K562 (cell line): Measurements from ENCODE around the gene PCDH9. TPM values are rescaled to one million over a fixed set of nuclear protein-coding genes. Genes with fewer than 3 reads are reported as not detected.

ENCODE experiments used
- ATAC-seq: fragments of 200-7000 bp; cut with Tn5 transposase; 3 replicates; pipeline ENCODE4 v1.9.1; 2020; ENCODE audit warnings: moderate library complexity
- BruUV-seq: library from RNA; stranded (reverse); fragments of 400-500 nt; replicated peaks from 2 replicates; lab custom pipeline; 2021; lab: Mats Ljungman, UMichigan
- CTCF ChIA-PET: fragments of 300-600 bp; formaldehyde crosslinking; extraction: SDS; loops from one replicate; lab custom pipeline; 2021; ENCODE audit warnings: low intra/inter-chr PET ratio; lab: Yijun Ruan, JAX
- POLR2A ChIA-PET: fragments of 300-600, 350-650 bp; sonication (Branson Sonifier 250); formaldehyde crosslinking; extraction: SDS; loops from one replicate; lab custom pipeline; 2021; ENCODE audit warnings: antibody characterized with exemption, inconsistent platforms; lab: Yijun Ruan, JAX
- DNase-seq, 4 experiments: peaks; one replicate each; pipeline versions ENCODE4 v3.0.0 to v3.0.0-alpha.2; 2011 to 2018; ENCODE audit warnings: low spot score in 3 of 4, mixed read lengths in 3 of 4; ENCODE audit errors: extremely low read depth in 1 of 4
- FAIRE-seq: peaks from 2 replicates; lab custom pipeline; 2011; peaks lifted over from hg19 to GRCh38; lab: Jason Lieb, UNC
- H2AFZ ChIP-seq: 2 replicates; pipeline ENCODE4 v1.6.0; 2011; ENCODE audit warnings: low read depth, low read length, control low read depth, inconsistent platforms
- H3K27ac ChIP-seq: fragments of 200-600 bp; 3 replicates; pipeline ENCODE4 v1.8.0; 2011; ENCODE audit warnings: low read depth, mild to moderate bottlenecking, control low read depth, inconsistent platforms, low read length, moderate library complexity, mixed read lengths; ENCODE audit errors: extremely low read depth
- H3K27me3 ChIP-seq, 2 experiments: fragments of 300-600 bp in 1 of 2; 2 replicates in 1 of 2; 3 replicates in 1 of 2; pipeline versions ENCODE4 v1.6.0 to v1.8.0; 2011; ENCODE audit warnings: inconsistent platforms in 2 of 2, low read length in 2 of 2, mild to moderate bottlenecking in 1 of 2, mixed read lengths in 1 of 2, moderate library complexity in 1 of 2; ENCODE audit not compliant: control insufficient read depth in 2 of 2, insufficient read depth in 2 of 2
- H3K36me3 ChIP-seq: fragments of 300-600 bp; 3 replicates; pipeline ENCODE4 v1.8.0; 2011; ENCODE audit warnings: mild to moderate bottlenecking, low read length, inconsistent platforms; ENCODE audit not compliant: control insufficient read depth, insufficient read depth
- H3K4me1 ChIP-seq, 2 experiments: fragments of 200-600 bp in 1 of 2; replicated peaks in 1 of 2; 2 replicates in 1 of 2; 3 replicates in 1 of 2; pipeline versions ENCODE4 v1.5.1 to v1.8.0; 2011; ENCODE audit warnings: inconsistent platforms in 2 of 2, low read length in 2 of 2, mild to moderate bottlenecking in 1 of 2, mixed read lengths in 1 of 2, moderate library complexity in 1 of 2; ENCODE audit not compliant: control insufficient read depth in 2 of 2, insufficient read depth in 2 of 2
- H3K4me2 ChIP-seq: 2 replicates; pipeline ENCODE4 v1.6.1; 2011; ENCODE audit warnings: low read length, control low read depth, inconsistent platforms, mixed read lengths; ENCODE audit not compliant: insufficient read depth
- H3K4me3 ChIP-seq: fragments of 200-600 bp; sonication (generic), shearing (Covaris generic); 2 replicates; pipeline ENCODE4 v1.5.1; 2016; ENCODE audit warnings: control low read depth, inconsistent platforms
- H3K79me2 ChIP-seq: fragments of 200-600 bp; 3 replicates; pipeline ENCODE4 v1.8.0; 2011; ENCODE audit warnings: low read length, inconsistent platforms; ENCODE audit not compliant: control insufficient read depth, insufficient read depth
- H3K9ac ChIP-seq, 2 experiments: 2 replicates each; pipeline versions ENCODE4 v1.6.0 to v1.6.1; 2011; ENCODE audit warnings: low read depth in 2 of 2, low read length in 2 of 2, control low read depth in 1 of 2, inconsistent platforms in 1 of 2, mild to moderate bottlenecking in 1 of 2, mixed read lengths in 1 of 2; ENCODE audit not compliant: insufficient read depth in 1 of 2
- H3K9me1 ChIP-seq: one replicate; pipeline ENCODE4 v1.6.0; 2011; ENCODE audit warnings: inconsistent platforms, mild to moderate bottlenecking, low read length, moderate library complexity; ENCODE audit not compliant: control insufficient read depth, insufficient read depth
- H3K9me3 ChIP-seq: replicated peaks from 2 replicates; pipeline ENCODE4 v1.5.1; 2011; ENCODE audit warnings: low read depth, low read length, inconsistent platforms; ENCODE audit not compliant: control insufficient read depth, insufficient read depth
- H4K20me1 ChIP-seq: replicated peaks from 2 replicates; pipeline ENCODE4 v1.6.1; 2011; ENCODE audit warnings: low read length, inconsistent platforms, mixed read lengths; ENCODE audit not compliant: control insufficient read depth, insufficient read depth
- ADNP ChIP-seq: fragments of 200-800 bp; sonication (Bioruptor generic); IDR thresholded peaks from 2 replicates; pipeline ENCODE4 v1.6.1; 2016; ENCODE audit warnings: missing genetic modification characterization, missing compliant biosample characterization
- AFF1 ChIP-seq, 2 experiments: fragments of 450-650 bp; IDR thresholded peaks; 2 replicates each; pipeline ENCODE4 v1.6.1; 2018; ENCODE audit warnings: mild to moderate bottlenecking in 2 of 2, low read depth in 1 of 2; ENCODE audit not compliant: partially characterized antibody in 2 of 2
- CEBPG ChIP-seq, 3 experiments: fragments of 200-800 bp in 1 of 3; sonication (Bioruptor generic) in 1 of 3; sonication (generic) in 1 of 3; formaldehyde crosslinking in 1 of 3; IDR thresholded peaks in 2 of 3; conservative IDR thresholded peaks in 1 of 3; 2 replicates each; pipeline versions ENCODE4 v1.6.1 to v1.8.0; 2016 to 2022; ENCODE audit warnings: missing compliant biosample characterization in 2 of 3, missing genetic modification characterization in 2 of 3, mild to moderate bottlenecking in 1 of 3, missing genetic modification reagents in 1 of 3
- HDAC6 ChIP-seq: IDR thresholded peaks from 2 replicates; pipeline ENCODE4 v1.6.1; 2012; ENCODE audit warnings: low read depth, mild to moderate bottlenecking, control low read depth, inconsistent platforms, low read length, moderate library complexity
- KAT7 ChIP-seq: sonication (generic); formaldehyde crosslinking; IDR thresholded peaks from 2 replicates; pipeline ENCODE4 v1.8.0; 2022; ENCODE audit warnings: missing genetic modification reagents, mild to moderate bottlenecking, borderline replicate concordance
- NFIC ChIP-seq: fragments of 450-650 bp; IDR thresholded peaks from 2 replicates; pipeline ENCODE4 v1.6.1; 2017; ENCODE audit warnings: mild to moderate bottlenecking, inconsistent platforms
- RB1 ChIP-seq: fragments of 450-650 bp; IDR thresholded peaks from 2 replicates; pipeline ENCODE4 v1.6.1; 2017; ENCODE audit warnings: low read depth, mild to moderate bottlenecking
- TAF9B ChIP-seq: fragments of 450-650 bp; IDR thresholded peaks from 2 replicates; pipeline ENCODE4 v1.6.1; 2018; ENCODE audit warnings: mild to moderate bottlenecking; ENCODE audit not compliant: partially characterized antibody
- WGBS: fragments of 100-300 bp; shearing (Covaris generic); methylation state at CpG from one replicate; pipeline ENCODE4 v1.1.6; 2016; ENCODE audit warnings: low coverage, mixed read lengths; ENCODE audit not compliant: insufficient coverage; ENCODE audit errors: missing lambda C conversion rate; 5-methylcytosine and 5-hydroxymethylcytosine counted together
- in situ Hi-C: fragments of 300-500 bp; cut with MboI; formaldehyde crosslinking; loops from 4 replicates; pipeline ENCODE4 v1.15.0; 2018; ENCODE audit warnings: inconsistent platforms, mixed read lengths
- intact Hi-C: fragments of 100-400 bp; cut with micrococcal nuclease; formaldehyde crosslinking; loops from 2 replicates; pipeline ENCODE4 v1.14.2; 2022
- polyA plus RNA-seq, 8 experiments: library from polyadenylated mRNA; depleted of rRNA in 4 of 8; stranded (reverse) in 5 of 8; unstranded in 3 of 8; fragments of >200 nt; fragmentation: Nextera tagmentation in 2 of 8; fragmentation: Illumina TruSeq in 1 of 8; extraction: Ambion mirVana in 2 of 8; extraction: Trizol in 1 of 8; gene quantifications; 2 replicates each; pipeline versions ENCODE4 v1.2.1 to v1.2.3, GENCODE V29; 2011 to 2014; ENCODE audit warnings: inconsistent platforms in 1 of 8, missing spikeins in 1 of 8
- total RNA-seq, 7 experiments: library from RNA; depleted of rRNA in 6 of 7; stranded (reverse); fragments of >200 nt in 6 of 7; fragmentation: Illumina TruSeq in 2 of 7; extraction: Trizol in 2 of 7; gene quantifications; 2 replicates each; pipeline versions ENCODE4 v1.2.1 to v1.2.3, GENCODE V29; 2011 to 2021; ENCODE audit warnings: low replicate concordance in 1 of 7

Gene PCDH9
- total and polyA plus RNA-seq, 9 of the 15 experiments (the other 6 are each of a cell fraction or from before 2014, with no cell fraction given), result 1.1 to 6.7 (median 4.9) TPM

GRCh38 chr13:66560991-66561390 lies 669.1 kb downstream of the PCDH9 start:
- ChIA-PET POLR2A (no interaction called here), CTCF (no interaction called here)
- WGBS, result no CpG with 5 or more reads among the region's 26 CpGs
- no peak for TF ChIP-seq HDAC6
- TF ChIP-seq RB1, result no peak
- no peak for TF ChIP-seq ADNP (tag)
- no peak for TF ChIP-seq NFIC
- no peak for TF ChIP-seq AFF1 (IDR thresholded peaks at IDR 0.05; ENCODE audit: low read depth in 1 of 2, partially characterized antibody in 2 of 2)
- no peak for TF ChIP-seq CEBPG (CRISPR knock-in tag; IDR thresholded peaks at IDR 0.05)
- no peak for TF ChIP-seq CEBPG (tag; conservative IDR thresholded peaks at IDR 0.05 in 1 of 2, IDR thresholded peaks at IDR 0.05 in 1 of 2)
- no peak for TF ChIP-seq KAT7 (CRISPR knock-in tag)
- TF ChIP-seq TAF9B, result no peak
- intact Hi-C loops (no loop called here), in situ Hi-C loops (no loop called here)
- no peak overlapping the region for H3K4me2 ChIP-seq
- 0 out of 2 replicates have a peak, but pooled peaks cover 2% of the 10 kb centered on the region for H3K9me3 ChIP-seq
- no peak overlapping the region for H2AFZ ChIP-seq
- H3K36me3 ChIP-seq, result no peaks in the 10 kb centered on the region
- no peaks in the 10 kb centered on the region for H3K79me2 ChIP-seq
- no peak overlapping the region for H3K4me3 ChIP-seq
- no peak overlapping the region for H3K9ac ChIP-seq
- no peak for DNase-seq
- BruUV-seq, result no TSS peak
- no peaks in the 10 kb centered on the region for H3K9me1 ChIP-seq
- no peak for ATAC-seq
- H4K20me1 ChIP-seq, result no peaks in the 10 kb centered on the region
- H3K27me3 ChIP-seq, result no peaks in the 10 kb centered on the region
- no peak overlapping the region for H3K27ac ChIP-seq
- H3K4me1 ChIP-seq, result peaks cover 0 to 1% of the 10 kb centered on the region in 2 experiments; a peak in 4 of 5 replicates
- no peak for FAIRE-seq
